Renal cortex interstitium (tissue), 11 donors: ENCODE results near the gene GOLGA6B. TPM values are rescaled to one million over a fixed set of nuclear protein-coding genes. Genes with fewer than 3 reads are reported as not detected.
"Not testable (repeated sequence)": the region's sequence is repeated elsewhere in the genome, so short reads cannot be mapped to it uniquely, and the experiment has no call there.

Experiments
- DNase-seq, 11 donors: peaks; one replicate each; pipeline ENCODE4 v3.0.0-alpha.2; 2013; ENCODE audit warnings: low read depth in 9 of 11, low spot score in 4 of 11; ENCODE audit errors: extremely low read depth in 1 of 11
- polyA plus RNA-seq, 3 donors: library from polyadenylated mRNA; unstranded; fragments of 120-200 nt; gene quantifications; one replicate each; pipeline ENCODE4 v1.2.1, GENCODE V29; 2013; ENCODE audit not compliant: insufficient read length in 3 of 3

Gene GOLGA6B
- polyA plus RNA-seq, 3 donors = 0.09 to 0.23 (median 0.10) TPM

GRCh38 chr15:72648631-72649253, 5.8 kb upstream of the GOLGA6B start:
- not testable (repeated sequence) for DNase-seq

DNA sequence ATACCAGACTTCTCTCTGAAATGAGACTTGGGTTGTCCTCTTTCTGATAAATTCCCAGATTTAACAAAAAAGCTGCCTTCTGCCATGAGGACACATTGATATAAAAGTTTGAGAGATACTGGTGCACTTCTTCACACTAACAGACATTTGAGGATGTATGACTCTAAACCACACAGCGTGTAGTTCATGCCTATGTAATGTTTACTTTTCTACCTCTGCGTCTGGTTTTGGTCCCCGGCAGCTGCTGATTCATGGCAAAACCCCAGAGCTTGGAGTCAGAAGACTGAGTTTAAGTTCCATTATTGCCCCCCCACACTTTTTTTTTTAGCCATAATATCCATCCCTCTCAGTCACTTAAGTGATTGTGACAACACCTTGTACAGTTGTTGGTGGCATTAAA, 1.5 kb downstream of the GOLGA6B start:
- not testable (repeated sequence) for DNase-seq

- DNase-seq = not testable (repeated sequence)
Measured at GRCh38 chr15:72661081-72661480, 6.6 kb downstream of the GOLGA6B start.

DNA sequence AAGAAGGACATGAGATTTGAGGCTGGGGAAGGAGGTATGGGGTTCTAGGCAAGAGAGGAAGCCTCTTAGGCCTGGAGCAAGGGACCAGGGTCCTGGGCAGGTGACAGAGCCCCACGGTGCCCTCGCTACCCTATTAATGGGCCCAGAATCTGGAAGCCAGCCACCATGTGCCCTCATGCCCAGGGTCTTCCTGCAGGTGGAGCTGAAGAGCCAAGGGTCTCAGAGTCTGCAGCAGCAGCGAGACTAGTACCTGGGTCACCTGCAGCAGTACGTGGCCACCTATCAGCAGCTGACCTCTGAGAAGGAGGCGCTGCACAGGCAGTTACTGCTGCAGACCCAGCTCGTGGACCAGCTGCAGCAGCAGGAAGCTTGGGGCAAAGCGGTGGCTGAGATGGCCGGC, 9.4 kb downstream of the GOLGA6B start:
- not testable (repeated sequence) for DNase-seq

- not testable (repeated sequence) for DNase-seq
Measured at GRCh38 chr15:72665706-72666105, 11.2 kb downstream of the GOLGA6B start.

DNA sequence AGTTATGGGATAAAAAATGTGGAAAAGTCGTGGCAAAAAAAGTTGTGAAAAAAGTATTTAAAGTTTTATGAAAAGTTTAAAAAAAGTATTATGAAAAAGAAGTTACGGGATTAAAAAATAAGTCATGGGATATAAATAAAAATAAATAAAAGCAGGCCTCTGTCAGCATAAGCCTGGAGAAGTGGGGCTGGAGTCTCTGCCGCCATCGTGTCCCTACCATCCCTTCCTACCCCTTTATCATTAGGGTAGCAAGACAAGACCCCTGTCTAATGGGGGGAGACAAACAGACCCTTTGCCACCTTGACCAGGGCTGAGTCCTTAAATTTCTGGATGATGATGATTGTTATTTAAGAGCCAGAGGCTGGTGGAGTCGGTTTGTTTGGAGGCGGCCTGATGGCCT, 15.3 kb downstream of the GOLGA6B start:
- not testable (repeated sequence) for DNase-seq

- peak in 10 of 11 donors; percentile 41 to 71 (median 58) for DNase-seq
Measured at GRCh38 chr15:72670656-72671352, 16.3 kb downstream of the GOLGA6B start.

- no peak for DNase-seq
Measured at GRCh38 chr15:72671525-72671924, 17.0 kb downstream of the GOLGA6B start.

GRCh38 chr15:72676838-72677237, 22.3 kb downstream of the GOLGA6B start:
- DNase-seq = no peak

DNA sequence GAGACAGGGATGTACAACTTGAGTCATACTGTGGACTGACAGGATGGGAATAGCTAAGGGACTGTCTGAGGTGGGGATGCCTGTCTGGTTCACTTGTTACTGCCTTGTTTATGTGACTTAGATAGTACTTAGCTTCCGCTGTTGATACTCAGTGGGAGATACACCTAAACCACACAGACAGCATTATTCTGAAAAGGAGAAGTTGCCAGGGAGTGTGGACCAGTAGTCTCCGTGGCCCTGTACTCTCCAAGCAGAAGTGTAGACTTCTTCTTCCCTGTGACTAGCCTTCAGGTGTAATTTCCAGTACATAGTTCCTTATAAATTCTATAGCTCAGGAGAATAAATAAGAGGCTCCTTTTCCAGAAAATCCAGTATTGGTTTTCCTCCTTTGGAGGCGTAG, 26.4 kb downstream of the GOLGA6B start:
- DNase-seq = no peak

GRCh38 chr15:72682772-72683171, 28.3 kb downstream of the GOLGA6B start:
- no peak for DNase-seq

DNA sequence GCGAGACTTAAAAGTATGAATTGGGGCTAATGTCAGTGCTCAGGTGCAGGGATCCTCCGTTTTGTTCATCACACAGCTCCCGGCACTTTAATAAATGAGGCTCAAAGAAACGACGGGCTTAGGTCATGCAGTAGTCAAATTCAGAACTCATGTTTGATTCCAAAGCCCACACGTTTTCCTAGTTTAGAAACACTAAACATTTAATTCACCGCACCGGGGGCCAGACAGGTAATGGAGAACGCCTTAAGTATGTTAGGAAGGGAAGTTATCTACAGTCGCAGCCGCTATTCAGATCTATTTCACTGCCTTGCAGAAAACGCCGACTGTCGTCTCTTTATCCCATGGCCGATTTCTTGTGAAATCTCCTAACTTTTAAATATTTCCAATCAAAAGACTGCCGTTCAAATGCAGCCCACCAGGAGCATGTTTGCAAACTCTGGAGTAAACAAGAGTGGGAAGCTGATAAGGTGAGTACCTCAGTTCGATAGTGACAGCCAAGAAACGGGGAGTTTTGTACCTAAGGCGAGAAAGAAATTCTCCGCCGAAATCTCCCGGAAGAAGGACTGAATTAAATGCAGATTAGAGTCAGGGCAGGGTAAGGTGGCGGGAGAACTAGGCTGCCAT, 30.9 kb downstream of the GOLGA6B start:
- peak in 3 of 11 donors; percentile 1 to 4 (median 2) for DNase-seq

GRCh38 chr15:72685925-72686794, 31.7 kb downstream of the GOLGA6B start, which contains the start of the genes BBS4 and HIGD2B:
TSS of gene BBS4 (plus strand) at chr15:72686207. CDS start at chr15:72686228, 21 bp downstream.
TSS of gene HIGD2B (minus strand) at chr15:72686182. CDS start at chr15:72676374, 9,808 bp downstream.
- peak; percentile 80 to 95 (median 91) for DNase-seq

GRCh38 chr15:72688697-72689096, 34.2 kb downstream of the GOLGA6B start:
- no peak for DNase-seq

- DNase-seq = no peak
Measured at GRCh38 chr15:72690938-72691337, 36.4 kb downstream of the GOLGA6B start.

GRCh38 chr15:72698938-72699337, 44.4 kb downstream of the GOLGA6B start:
- DNase-seq = no peak

GRCh38 chr15:72700076-72700475, 45.6 kb downstream of the GOLGA6B start:
- DNase-seq = no peak

DNA sequence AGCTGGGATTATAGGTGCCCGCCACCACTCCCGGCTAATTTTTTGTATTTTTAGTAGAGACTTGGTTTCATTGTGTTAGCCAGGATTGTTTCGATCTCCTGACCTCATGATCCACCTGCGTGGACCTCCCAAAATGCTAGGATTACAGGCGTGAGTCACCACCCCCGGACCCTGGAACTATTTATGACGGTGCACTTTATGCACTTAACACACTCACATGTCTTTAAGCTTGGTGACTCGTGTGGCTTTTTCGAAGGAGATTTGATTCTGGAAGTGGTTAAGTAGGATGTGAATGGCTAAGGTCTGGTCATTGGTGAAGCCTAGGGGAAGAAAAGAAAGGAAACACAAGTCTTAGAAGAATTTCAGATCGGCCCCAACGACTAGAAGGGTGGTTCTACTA, 51.8 kb downstream of the GOLGA6B start:
- no peak for DNase-seq
